ENCODE results near the gene MPG. TPM values are rescaled to one million over a fixed set of nuclear protein-coding genes. Genes with fewer than 3 reads are reported as not detected.

MPG gene
- total and polyA plus RNA-seq, 5 experiments from 2014 or later, result 24.5 to 57.7 (median 46.0) TPM

- H3K4me1 Mint-ChIP-seq, result peaks cover 28 to 55% (median 48%) of the 10 kb centered on the region in 4 donors
- peak overlapping the region in 2 of 10 donors; percentile 5 to 58 for H3K27ac Mint-ChIP-seq
- ATAC-seq (no peak), DNase-seq (no peak)
- no peaks in the 10 kb centered on the region for H3K9me3 Mint-ChIP-seq
- H3K4me3 Mint-ChIP-seq, result no peak overlapping the region
- POLR2A ChIA-PET, result no interaction called here
- no peaks in the 10 kb centered on the region for H3K27me3 Mint-ChIP-seq
- H3K36me3 Mint-ChIP-seq, result peaks cover 0 to 15% (median 0%) of the 10 kb centered on the region in 3 donors
Measured at GRCh38 chr16:132120-132519, 54.1 kb downstream of the MPG start.

GRCh38 chr16:133716-134115 is 55.7 kb downstream of the MPG start:
- no peaks in the 10 kb centered on the region for H3K27me3 Mint-ChIP-seq
- H3K4me1 Mint-ChIP-seq, result peaks cover 30 to 55% (median 52%) of the 10 kb centered on the region in 4 donors
- H3K27ac Mint-ChIP-seq, result no peak overlapping the region
- no peak overlapping the region for H3K4me3 Mint-ChIP-seq
- no peaks in the 10 kb centered on the region for H3K9me3 Mint-ChIP-seq
- ATAC-seq (no peak), DNase-seq (no peak)
- H3K36me3 Mint-ChIP-seq, result peaks cover 0 to 11% (median 0%) of the 10 kb centered on the region in 3 donors
- POLR2A ChIA-PET, result no interaction called here

Other genes starting within 250 kb of the MPG start
- gene POLR3K, start 24.6 kb upstream of the MPG start, total RNA-seq, result 10 to 100 TPM; 16.2 to 17.1 TPM
- 10 to 100 TPM; 20.9 to 29.5 (median 23.1) TPM for gene POLR3K, start 24.6 kb upstream of the MPG start, polyA plus RNA-seq
- 10 to 100 TPM in 1 of 2 experiments, 1 to 10 TPM in 1; 9.5 to 11.3 TPM for gene SNRNP25, start 24.4 kb upstream of the MPG start, total RNA-seq
- gene SNRNP25, start 24.4 kb upstream of the MPG start, polyA plus RNA-seq, result 10 to 100 TPM; 20.2 to 30.2 (median 22.3) TPM
- gene RHBDF1, start 5.6 kb upstream of the MPG start, total RNA-seq, result not detected
- under 1 TPM in 1 of 3 donors, not detected in 2; 0.50 TPM for gene RHBDF1, start 5.6 kb upstream of the MPG start, polyA plus RNA-seq
- gene NPRL3, start 60.4 kb downstream of the MPG start, total RNA-seq, result 10 to 100 TPM; 40.7 to 41.3 TPM
- gene NPRL3, start 60.4 kb downstream of the MPG start, polyA plus RNA-seq, result 10 to 100 TPM in 2 of 3 donors, 1 to 10 TPM in 1; 5.9 to 16.2 (median 13.1) TPM
- not detected for gene HBZ, start 74.4 kb downstream of the MPG start, total RNA-seq
- gene HBZ, start 74.4 kb downstream of the MPG start, polyA plus RNA-seq, result not detected
- gene HBM, start 87.8 kb downstream of the MPG start, total RNA-seq, result not detected
- gene HBM, start 87.8 kb downstream of the MPG start, polyA plus RNA-seq, result not detected
- not detected for gene HBA2, start 94.7 kb downstream of the MPG start, total RNA-seq
- gene HBA2, start 94.7 kb downstream of the MPG start, polyA plus RNA-seq, result 1 to 10 TPM in 1 of 3 donors, under 1 TPM in 1, not detected in 1; 0.89 to 8.6 TPM
- not detected for gene HBA1, start 98.5 kb downstream of the MPG start, total RNA-seq
- 1 to 10 TPM in 1 of 3 donors, not detected in 2; 1.7 TPM for gene HBA1, start 98.5 kb downstream of the MPG start, polyA plus RNA-seq
- gene HBQ1, start 102.2 kb downstream of the MPG start, total RNA-seq, result not detected
- under 1 TPM in 1 of 3 donors, not detected in 2; 0.71 TPM for gene HBQ1, start 102.2 kb downstream of the MPG start, polyA plus RNA-seq
- 100 to 1,000 TPM; 193 to 194 TPM for gene LUC7L, start 151.2 kb downstream of the MPG start, total RNA-seq
- gene LUC7L, start 151.2 kb downstream of the MPG start, polyA plus RNA-seq, result 10 to 100 TPM in 1 of 3 donors, 1 to 10 TPM in 2; 4.5 to 11.9 (median 7.2) TPM
- 10 to 100 TPM; 36.7 to 46.5 TPM for gene FAM234A, start 156.6 kb downstream of the MPG start, total RNA-seq
- 10 to 100 TPM; 18.8 to 46.4 (median 34.4) TPM for gene FAM234A, start 156.6 kb downstream of the MPG start, polyA plus RNA-seq
- gene RGS11, start 197.7 kb downstream of the MPG start, total RNA-seq, result not detected
- gene RGS11, start 197.7 kb downstream of the MPG start, polyA plus RNA-seq, result not detected
- under 1 TPM in 1 of 2 experiments, not detected in 1; 0.68 TPM for gene ARHGDIG, start 202.4 kb downstream of the MPG start, total RNA-seq
- gene ARHGDIG, start 202.4 kb downstream of the MPG start, polyA plus RNA-seq, result not detected
- under 1 TPM in 1 of 2 experiments, not detected in 1; 0.44 TPM for gene PDIA2, start 204.9 kb downstream of the MPG start, total RNA-seq
- not detected for gene PDIA2, start 204.9 kb downstream of the MPG start, polyA plus RNA-seq

Measured in naive thymus-derived CD8-positive, alpha-beta T cell (primary cell).